BJ (cell line): ENCODE data around the gene RUNX2. TPM values are rescaled to one million over a fixed set of nuclear protein-coding genes. Genes with fewer than 3 reads are reported as not detected.

Experiments used
- CTCF ChIA-PET: fragments of 350-600 bp; formaldehyde crosslinking; extraction: SDS; loops from one replicate; lab custom pipeline; 2021; ENCODE audit warnings: antibody characterized with exemption, inconsistent platforms; lab: Yijun Ruan, JAX
- POLR2A ChIA-PET: fragments of 300-600 bp; sonication (Branson Sonifier 250); formaldehyde crosslinking; extraction: SDS; loops from one replicate; lab custom pipeline; 2021; ENCODE audit warnings: antibody characterized with exemption; lab: Charles Lee
- DNase-seq: peaks from one replicate; pipeline ENCODE4 v3.0.0-alpha.2; 2011; ENCODE audit warnings: low read depth
- H3K27me3 ChIP-seq: 2 replicates; pipeline ENCODE4 v1.6.0; 2011; ENCODE audit warnings: low read length; ENCODE audit not compliant: control insufficient read depth, insufficient read depth
- H3K36me3 ChIP-seq: 2 replicates; pipeline ENCODE4 v1.5.1; 2011; ENCODE audit warnings: low read length; ENCODE audit not compliant: control insufficient read depth, insufficient read depth
- H3K4me3 ChIP-seq: 2 replicates; pipeline ENCODE4 v1.5.1; 2011; ENCODE audit warnings: low read depth, mild to moderate bottlenecking, control low read depth, low read length
- polyA plus RNA-seq: library from polyadenylated mRNA; depleted of rRNA; stranded (reverse); fragments of >200 nt; gene quantifications from 2 replicates; pipeline ENCODE4 v1.2.3, GENCODE V29; 2011
- TF ChIP-seq, protein P1 (sequence below): IDR thresholded peaks from 2 replicates; pipeline ENCODE4 v1.5.1; 2011; ENCODE audit warnings: low read depth, mild to moderate bottlenecking, control low read depth, inconsistent platforms, low read length, moderate library complexity; ENCODE audit not compliant: insufficient read depth

Gene RUNX2
- polyA plus RNA-seq, 1 experiment, result 1.5 TPM

DNA sequence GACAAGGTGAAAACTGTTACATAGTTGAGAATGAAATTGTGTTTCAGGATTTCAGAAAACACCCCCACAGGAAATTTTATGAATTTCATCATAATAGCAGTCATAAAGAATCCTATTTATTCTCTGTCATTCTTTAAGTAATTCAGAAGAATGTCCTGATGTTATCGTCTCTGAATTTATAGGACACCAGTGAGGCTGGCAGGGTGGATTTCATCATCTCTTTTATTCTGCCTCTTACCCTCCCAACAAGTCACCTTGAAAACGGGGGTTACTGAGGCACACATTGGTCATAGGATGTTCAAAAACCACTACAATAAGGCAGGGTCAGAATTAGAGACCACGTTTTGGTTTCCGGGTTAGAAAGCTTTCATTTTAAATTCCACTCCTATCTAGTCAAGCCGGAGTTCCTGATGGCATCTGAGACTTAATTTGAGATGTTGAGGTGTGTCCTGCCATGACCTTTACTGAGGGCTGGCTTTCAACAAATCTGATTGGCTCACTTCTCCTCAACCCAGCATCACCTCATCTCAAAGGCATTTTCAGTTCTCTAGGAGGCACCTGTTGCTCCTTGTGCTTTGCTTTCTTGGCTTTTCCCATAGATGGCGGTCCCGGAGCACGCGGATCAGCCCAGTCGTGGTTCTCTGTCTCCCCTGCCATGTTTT lies 280.3 kb downstream of the RUNX2 start:
- no peaks in the 10 kb centered on the region for H3K27me3 ChIP-seq
- POLR2A ChIA-PET, result no interaction called here
- no peaks in the 10 kb centered on the region for H3K36me3 ChIP-seq
- no peak overlapping the region for H3K4me3 ChIP-seq
- CTCF ChIA-PET, result interaction anchor here (1.4 kb wide), 1 partner anchor 24 kb away, joined by 3 read pairs; no protein-coding TSS in a partner anchor
- TF ChIP-seq, protein P1, sequence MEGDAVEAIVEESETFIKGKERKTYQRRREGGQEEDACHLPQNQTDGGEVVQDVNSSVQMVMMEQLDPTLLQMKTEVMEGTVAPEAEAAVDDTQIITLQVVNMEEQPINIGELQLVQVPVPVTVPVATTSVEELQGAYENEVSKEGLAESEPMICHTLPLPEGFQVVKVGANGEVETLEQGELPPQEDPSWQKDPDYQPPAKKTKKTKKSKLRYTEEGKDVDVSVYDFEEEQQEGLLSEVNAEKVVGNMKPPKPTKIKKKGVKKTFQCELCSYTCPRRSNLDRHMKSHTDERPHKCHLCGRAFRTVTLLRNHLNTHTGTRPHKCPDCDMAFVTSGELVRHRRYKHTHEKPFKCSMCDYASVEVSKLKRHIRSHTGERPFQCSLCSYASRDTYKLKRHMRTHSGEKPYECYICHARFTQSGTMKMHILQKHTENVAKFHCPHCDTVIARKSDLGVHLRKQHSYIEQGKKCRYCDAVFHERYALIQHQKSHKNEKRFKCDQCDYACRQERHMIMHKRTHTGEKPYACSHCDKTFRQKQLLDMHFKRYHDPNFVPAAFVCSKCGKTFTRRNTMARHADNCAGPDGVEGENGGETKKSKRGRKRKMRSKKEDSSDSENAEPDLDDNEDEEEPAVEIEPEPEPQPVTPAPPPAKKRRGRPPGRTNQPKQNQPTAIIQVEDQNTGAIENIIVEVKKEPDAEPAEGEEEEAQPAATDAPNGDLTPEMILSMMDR, result no peak
- DNase-seq, result no peak

DNA sequence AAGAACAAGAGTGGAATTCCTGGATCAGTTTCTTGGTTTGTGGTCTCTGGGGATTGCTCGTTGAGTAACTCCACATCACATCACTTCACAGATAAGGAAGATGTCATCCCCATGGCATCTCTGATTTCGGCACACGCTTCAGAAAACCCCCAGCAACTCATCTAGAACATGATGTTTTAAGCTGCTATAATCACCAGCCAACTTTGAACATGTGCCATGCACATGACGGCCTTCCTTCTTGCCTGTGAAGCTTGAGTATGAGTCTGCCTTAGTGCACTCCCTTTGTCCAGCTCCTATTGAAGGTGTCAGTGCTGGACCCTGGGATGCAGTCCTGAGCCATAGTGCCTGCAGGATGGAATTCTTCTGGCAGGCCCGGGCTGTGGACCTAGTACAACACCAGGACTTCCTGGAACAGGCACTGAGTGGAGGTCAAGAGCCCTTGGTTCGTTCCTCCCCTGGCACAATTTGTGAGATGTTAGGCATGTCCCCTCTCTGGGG lies 281.1 kb downstream of the RUNX2 start:
- CTCF ChIA-PET, result interaction anchor here (0.9 to 1.4 kb wide), 2 partner anchors 25 to 233 kb away, joined by 3 to 5 read pairs; no protein-coding TSS in a partner anchor
- DNase-seq, result peak; percentile 92
- no peak overlapping the region for H3K4me3 ChIP-seq
- H3K36me3 ChIP-seq, result no peaks in the 10 kb centered on the region
- POLR2A ChIA-PET, result interaction anchor here (0.7 kb wide), 1 partner anchor 46 kb away, joined by 3 read pairs; no protein-coding TSS in a partner anchor
- H3K27me3 ChIP-seq, result no peaks in the 10 kb centered on the region
- TF ChIP-seq, protein P1, result peak; percentile 18; the same call in 1 of the 2 replicates

DNA sequence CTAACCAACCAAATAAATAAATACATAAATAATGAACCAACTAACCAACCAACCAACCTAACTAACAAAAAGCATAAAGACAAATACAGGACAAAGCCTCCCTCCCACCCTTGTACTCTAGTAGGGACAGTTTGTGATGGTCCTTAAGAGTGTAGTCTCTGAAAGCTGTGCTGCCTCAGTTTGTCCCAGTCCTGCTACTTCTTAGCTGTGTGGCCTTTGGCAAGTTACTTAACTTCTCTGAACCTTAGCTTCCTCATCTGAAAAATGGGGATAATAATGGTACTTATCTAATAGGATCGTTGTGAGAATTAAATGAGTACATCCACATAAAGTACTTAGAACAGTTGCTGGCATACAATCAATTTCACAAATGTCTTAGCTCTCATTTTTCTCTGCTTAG lies 282.2 kb downstream of the RUNX2 start:
- H3K36me3 ChIP-seq, result no peaks in the 10 kb centered on the region
- H3K27me3 ChIP-seq, result no peaks in the 10 kb centered on the region
- POLR2A ChIA-PET, result interaction anchor here (0.6 kb wide), 1 partner anchor 114 kb away, joined by 3 read pairs; no protein-coding TSS in a partner anchor
- TF ChIP-seq, protein P1, result no peak
- CTCF ChIA-PET, result interaction anchor here (0.8 to 1.4 kb wide), 3 partner anchors 14 to 955 kb away, joined by 3 to 4 read pairs (median 3); no protein-coding TSS in a partner anchor
- H3K4me3 ChIP-seq, result no peak overlapping the region
- no peak for DNase-seq

DNA sequence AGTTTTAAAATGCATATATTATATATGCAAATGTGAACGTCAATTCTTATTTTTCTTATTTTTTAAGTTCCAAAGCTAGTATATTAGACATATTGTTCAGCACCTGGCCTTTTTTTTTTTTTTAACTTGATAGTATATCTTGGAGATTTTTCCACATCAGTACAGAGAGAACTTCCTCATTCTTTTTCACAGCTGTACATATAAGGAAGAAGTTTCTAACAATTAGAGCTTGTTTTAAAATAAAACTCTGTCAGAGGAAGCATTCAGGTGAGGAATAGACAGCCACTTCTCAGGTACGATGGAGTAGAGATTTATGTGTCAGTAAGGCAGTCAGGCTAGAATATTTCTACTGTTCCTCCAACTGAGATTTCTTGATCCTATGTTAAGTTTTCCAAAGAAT lies 282.7 kb downstream of the RUNX2 start:
- TF ChIP-seq, protein P1, result no peak
- Histone ChIP-seq H3K4me3 (no peak overlapping the region), H3K36me3 (no peaks in the 10 kb centered on the region), H3K27me3 (no peaks in the 10 kb centered on the region)
- CTCF ChIA-PET, result interaction anchor here (0.8 to 1.4 kb wide), 4 partner anchors 15 to 955 kb away, joined by 3 to 4 read pairs (median 3); no protein-coding TSS in a partner anchor
- DNase-seq, result no peak
- POLR2A ChIA-PET, result interaction anchor here (0.6 kb wide), 1 partner anchor 113 kb away, joined by 3 read pairs; no protein-coding TSS in a partner anchor

DNA sequence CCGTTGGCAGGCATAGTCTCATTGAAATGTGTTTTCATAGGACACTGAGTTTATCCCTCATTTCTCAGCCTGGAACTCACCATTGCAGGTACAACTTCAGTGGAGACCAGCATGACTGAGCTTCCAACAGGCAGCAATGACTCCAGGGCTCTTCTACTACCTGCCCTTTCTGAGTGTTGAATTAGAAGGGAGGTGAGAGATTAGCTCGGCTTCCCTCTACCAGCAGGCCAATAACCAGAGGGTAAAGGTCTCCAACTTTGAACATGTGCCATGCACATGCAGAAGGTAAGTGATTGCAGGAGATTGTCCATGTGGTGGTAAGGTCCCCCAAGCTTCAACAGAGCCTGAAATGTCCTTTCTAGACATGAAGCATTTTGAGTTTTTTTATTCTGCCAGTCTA lies 283.4 kb downstream of the RUNX2 start:
- ChIA-PET POLR2A (no interaction called here), CTCF (interaction anchor here (1.1 to 1.4 kb wide), 2 partner anchors 45 to 956 kb away, joined by 3 to 4 read pairs; no protein-coding TSS in a partner anchor)
- H3K27me3 ChIP-seq, result no peaks in the 10 kb centered on the region
- no peaks in the 10 kb centered on the region for H3K36me3 ChIP-seq
- TF ChIP-seq, protein P1, result no peak
- H3K4me3 ChIP-seq, result no peak overlapping the region
- DNase-seq, result no peak
